ENCODE results near the gene GNPTG. TPM values are rescaled to one million over a fixed set of nuclear protein-coding genes. Genes with fewer than 3 reads are reported as not detected.

Gene GNPTG
- total RNA-seq, 4 donors from 2014 or later, result 38.8 to 78.4 (median 66.5) TPM

GRCh38 chr16:1310832-1311200, 40.9 kb upstream of the GNPTG start:
- TF ChIP-seq CTCF (IDR thresholded peaks at IDR 0.05; ENCODE audit: low read depth), result no peak

GRCh38 chr16:1311212-1311737, 40.5 kb upstream of the GNPTG start:
- no peak for TF ChIP-seq CTCF (IDR thresholded peaks at IDR 0.05; ENCODE audit: low read depth)

- no peak for TF ChIP-seq CTCF (IDR thresholded peaks at IDR 0.05; ENCODE audit: low read depth)
Observed at GRCh38 chr16:1311738-1312466, 39.8 kb upstream of the GNPTG start.

- TF ChIP-seq CTCF (IDR thresholded peaks at IDR 0.05; ENCODE audit: low read depth), result no peak
Observed at GRCh38 chr16:1312467-1312816, 39.3 kb upstream of the GNPTG start.

GRCh38 chr16:1312903-1313302, 38.8 kb upstream of the GNPTG start:
- TF ChIP-seq CTCF (IDR thresholded peaks at IDR 0.05; ENCODE audit: low read depth), result no peak

DNA sequence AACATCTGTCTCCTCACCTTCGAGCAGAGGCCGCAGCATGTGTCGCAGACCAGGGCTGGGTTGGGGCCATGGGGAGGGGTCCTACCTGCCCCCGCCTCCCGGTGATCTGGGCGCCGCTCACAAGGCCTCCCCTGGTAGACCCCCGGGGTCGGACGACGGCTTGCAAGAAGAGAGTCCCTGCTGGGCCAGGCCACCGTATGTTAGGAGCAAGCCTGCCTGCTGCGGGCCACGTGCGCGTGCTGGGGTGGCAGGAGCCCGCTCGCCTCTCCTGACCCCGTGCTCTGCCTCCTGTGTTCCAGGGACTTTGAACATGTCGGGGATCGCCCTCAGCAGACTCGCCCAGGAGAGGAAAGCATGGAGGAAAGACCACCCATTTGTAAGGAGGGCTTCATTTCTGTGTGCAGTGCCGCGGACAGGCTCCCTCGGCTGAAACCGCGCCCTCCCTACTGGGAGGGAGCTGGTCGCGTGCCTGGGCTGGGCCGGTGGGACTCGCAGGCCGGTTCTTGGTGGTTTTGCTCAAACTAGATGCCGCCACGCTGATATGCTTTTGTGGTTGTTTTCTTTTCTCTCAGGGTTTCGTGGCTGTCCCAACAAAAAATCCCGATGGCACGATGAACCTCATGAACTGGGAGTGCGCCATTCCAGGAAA, 37.9 kb upstream of the GNPTG start:
- no peak for TF ChIP-seq CTCF (IDR thresholded peaks at IDR 0.05; ENCODE audit: low read depth)

DNA sequence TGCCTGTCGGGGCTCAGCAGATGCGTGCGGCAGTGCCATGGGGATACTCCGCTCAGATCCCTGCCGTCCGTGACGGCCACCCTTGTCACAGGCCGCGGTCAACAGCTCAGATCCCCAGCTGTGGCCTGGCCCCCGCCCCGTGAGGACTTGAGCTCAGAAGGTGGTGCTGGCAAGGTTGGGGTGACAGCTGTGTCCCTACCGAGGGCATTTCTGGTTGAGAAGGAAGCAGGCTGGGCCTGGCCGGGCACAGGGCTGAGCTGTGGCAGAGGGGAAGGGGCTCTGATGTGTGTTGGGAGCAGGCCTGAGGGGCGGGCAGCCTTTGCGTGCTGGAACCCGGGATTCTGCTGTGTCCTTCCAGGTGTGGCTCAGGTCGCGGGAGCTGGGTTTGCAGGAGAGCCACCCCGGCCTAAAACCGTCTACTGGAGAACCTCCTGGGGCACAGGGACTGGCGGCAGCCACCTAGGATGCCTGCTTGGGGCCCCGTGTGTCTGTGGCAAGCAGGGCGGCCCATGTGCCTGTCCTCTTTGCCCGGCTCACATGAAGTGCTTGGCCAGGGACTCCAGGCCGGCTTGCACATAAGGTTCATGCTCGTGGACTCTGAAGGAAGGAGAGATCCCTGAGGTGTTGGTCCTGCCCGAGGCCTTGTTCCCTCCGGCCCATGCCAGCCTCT, 37.2 kb upstream of the GNPTG start:
- TF ChIP-seq CTCF (IDR thresholded peaks at IDR 0.05; ENCODE audit: low read depth), result no peak
